HEK293 (cell line): Measurements from ENCODE around the gene DOP1A.

Experiments used
- AEBP2 ChIP-seq: fragments of 450-650 bp; formaldehyde crosslinking; IDR thresholded peaks from 2 replicates; pipeline ENCODE4 v1.5.1; 2016; ENCODE audit warnings: missing biosample characterization, missing genetic modification characterization, borderline replicate concordance
- ELK4 ChIP-seq: IDR thresholded peaks from 2 replicates; pipeline ENCODE4 v1.6.1; 2011; ENCODE audit warnings: mild to moderate bottlenecking, low read depth, low read length, borderline replicate concordance
- HOXA7 ChIP-seq: sonication (generic); formaldehyde crosslinking; IDR thresholded peaks from 2 replicates; pipeline ENCODE4 v1.8.1; 2022; ENCODE audit warnings: missing genetic modification reagents, borderline replicate concordance
- INSM2 ChIP-seq: fragments of 450-650 bp; formaldehyde crosslinking; IDR thresholded peaks from 2 replicates; pipeline ENCODE4 v1.5.1; 2016; ENCODE audit warnings: missing biosample characterization, missing genetic modification characterization
- OSR2 ChIP-seq: fragments of 450-650 bp; formaldehyde crosslinking; IDR thresholded peaks from 2 replicates; pipeline ENCODE4 v1.5.1; 2016; ENCODE audit warnings: missing biosample characterization, missing genetic modification characterization
- SP7 ChIP-seq: fragments of 450-650 bp; formaldehyde crosslinking; IDR thresholded peaks from 2 replicates; pipeline ENCODE4 v1.5.1; 2016; ENCODE audit warnings: missing biosample characterization, missing genetic modification characterization
- ZBTB21 ChIP-seq: fragments of 450-650 bp; formaldehyde crosslinking; IDR thresholded peaks from 2 replicates; pipeline ENCODE4 v1.5.1; 2017; ENCODE audit warnings: missing biosample characterization, missing genetic modification characterization
- ZBTB7A ChIP-seq: fragments of 450-650 bp; formaldehyde crosslinking; IDR thresholded peaks from 2 replicates; pipeline ENCODE4 v1.5.1; 2016; ENCODE audit warnings: low read depth, missing biosample characterization, missing genetic modification characterization
- ZFP69B ChIP-seq: fragments of 450-650 bp; formaldehyde crosslinking; IDR thresholded peaks from 2 replicates; pipeline ENCODE4 v1.5.1; 2016; ENCODE audit warnings: missing biosample characterization, missing genetic modification characterization
- ZNF133 ChIP-seq: fragments of 450-650 bp; formaldehyde crosslinking; IDR thresholded peaks from 2 replicates; pipeline ENCODE4 v1.5.1; 2016; ENCODE audit warnings: missing biosample characterization, missing genetic modification characterization
- ZNF221 ChIP-seq: fragments of 450-650 bp; formaldehyde crosslinking; IDR thresholded peaks from 2 replicates; pipeline ENCODE4 v1.5.1; 2017; ENCODE audit warnings: missing biosample characterization, missing genetic modification characterization, borderline replicate concordance
- ZNF23 ChIP-seq: fragments of 450-650 bp; formaldehyde crosslinking; IDR thresholded peaks from 2 replicates; pipeline ENCODE4 v1.5.1; 2016; ENCODE audit warnings: missing biosample characterization, missing genetic modification characterization, borderline replicate concordance
- ZNF26 ChIP-seq: fragments of 450-650 bp; formaldehyde crosslinking; IDR thresholded peaks from 2 replicates; pipeline ENCODE4 v1.5.1; 2016; ENCODE audit warnings: missing biosample characterization, missing genetic modification characterization
- ZNF280D ChIP-seq: fragments of 450-650 bp; formaldehyde crosslinking; IDR thresholded peaks from 2 replicates; pipeline ENCODE4 v1.5.1; 2016; ENCODE audit warnings: missing biosample characterization, missing genetic modification characterization
- ZNF324 ChIP-seq: fragments of 450-650 bp; formaldehyde crosslinking; IDR thresholded peaks from 2 replicates; pipeline ENCODE4 v1.5.1; 2016; ENCODE audit warnings: missing biosample characterization, missing genetic modification characterization
- ZNF335 ChIP-seq: fragments of 450-650 bp; formaldehyde crosslinking; conservative IDR thresholded peaks from 2 replicates; pipeline ENCODE4 v1.5.1; 2016; ENCODE audit warnings: missing biosample characterization, missing genetic modification characterization
- ZNF398 ChIP-seq: fragments of 450-650 bp; formaldehyde crosslinking; IDR thresholded peaks from 2 replicates; pipeline ENCODE4 v1.5.1; 2017; ENCODE audit warnings: missing biosample characterization, missing genetic modification characterization
- ZNF560 ChIP-seq: fragments of 450-650 bp; formaldehyde crosslinking; IDR thresholded peaks from 2 replicates; pipeline ENCODE4 v1.5.1; 2017; ENCODE audit warnings: missing biosample characterization, missing genetic modification characterization, borderline replicate concordance
- ZNF580 ChIP-seq: fragments of 450-650 bp; formaldehyde crosslinking; IDR thresholded peaks from 2 replicates; pipeline ENCODE4 v1.5.1; 2016; ENCODE audit warnings: missing biosample characterization, missing genetic modification characterization
- ZNF623 ChIP-seq: fragments of 450-650 bp; formaldehyde crosslinking; IDR thresholded peaks from 2 replicates; pipeline ENCODE4 v1.5.1; 2016; ENCODE audit warnings: missing biosample characterization, missing genetic modification characterization
- ZNF629 ChIP-seq: fragments of 450-650 bp; formaldehyde crosslinking; IDR thresholded peaks from 2 replicates; pipeline ENCODE4 v1.5.1; 2017; ENCODE audit warnings: missing biosample characterization, missing genetic modification characterization
- ZNF704 ChIP-seq: fragments of 450-650 bp; formaldehyde crosslinking; IDR thresholded peaks from 2 replicates; pipeline ENCODE4 v1.5.1; 2016; ENCODE audit warnings: missing biosample characterization, missing genetic modification characterization
- ZNF777 ChIP-seq: fragments of 450-650 bp; formaldehyde crosslinking; IDR thresholded peaks from 2 replicates; pipeline ENCODE4 v1.5.1; 2017; ENCODE audit warnings: missing biosample characterization, missing genetic modification characterization, borderline replicate concordance
- ZNF785 ChIP-seq: fragments of 450-650 bp; formaldehyde crosslinking; IDR thresholded peaks from 2 replicates; pipeline ENCODE4 v1.5.1; 2016; ENCODE audit warnings: missing biosample characterization, missing genetic modification characterization
- ZNF837 ChIP-seq: fragments of 450-650 bp; formaldehyde crosslinking; IDR thresholded peaks from 2 replicates; pipeline ENCODE4 v1.5.1; 2016; ENCODE audit warnings: missing biosample characterization, missing genetic modification characterization
- ZSCAN16 ChIP-seq: fragments of 450-650 bp; formaldehyde crosslinking; IDR thresholded peaks from 2 replicates; pipeline ENCODE4 v1.5.1; 2016; ENCODE audit warnings: missing biosample characterization, missing genetic modification characterization
- ZSCAN30 ChIP-seq: fragments of 450-650 bp; IDR thresholded peaks from 2 replicates; pipeline ENCODE4 v1.5.1; 2018; ENCODE audit warnings: missing biosample characterization, mild to moderate bottlenecking, missing genetic modification characterization, moderate library complexity

DOP1A gene

GRCh38 chr6:83065511-83066192 lies 1.8 kb upstream of the DOP1A start, which contains the start of gene UBE3D (continued):
- TF ChIP-seq ELK4, result no peak
- TF ChIP-seq ZNF398 (tag by site-specific recombination), result no peak
- TF ChIP-seq ZNF560 (tag by site-specific recombination), result no peak
- TF ChIP-seq ZNF777 (tag by site-specific recombination), result no peak
- TF ChIP-seq ZNF580 (tag by site-specific recombination), result no peak
- TF ChIP-seq SP7, result peak; percentile 75; the same call in 1 of the 2 replicates
- TF ChIP-seq ZNF26, result no peak
- TF ChIP-seq ZSCAN30 (tag by site-specific recombination), result no peak; the same call in none of the 2 replicates
- no peak for TF ChIP-seq ZNF23
- no peak for TF ChIP-seq ZBTB7A
- TF ChIP-seq ZNF837 (tag by site-specific recombination), result no peak
- TF ChIP-seq HOXA7 (CRISPR knock-in tag), result no peak
- 0 out of 2 replicates have a peak, but pooled peaks have one; percentile 39 for TF ChIP-seq ZFP69B (tag by site-specific recombination)
- no peak for TF ChIP-seq AEBP2 (tag by site-specific recombination)
- TF ChIP-seq ZNF704 (tag by site-specific recombination), result no peak
- TF ChIP-seq INSM2, result 0 out of 2 replicates have a peak, but pooled peaks have one; percentile 35
- peak; percentile 90; the same call in 1 of the 2 replicates for TF ChIP-seq ZNF324 (tag by site-specific recombination)
- TF ChIP-seq OSR2 (tag by site-specific recombination), result no peak
- TF ChIP-seq ZSCAN16 (tag by site-specific recombination), result no peak
- no peak for TF ChIP-seq ZNF623 (tag by site-specific recombination)
- TF ChIP-seq ZNF133 (tag by site-specific recombination), result no peak
- peak; percentile 83 for TF ChIP-seq ZNF335
- TF ChIP-seq ZNF280D, result no peak
- TF ChIP-seq ZBTB21 (tag by site-specific recombination), result no peak
- TF ChIP-seq ZNF629 (tag by site-specific recombination), result peak; percentile 61
- 0 out of 2 replicates have a peak, but pooled peaks have one; percentile 8 for TF ChIP-seq ZNF221 (tag by site-specific recombination)
- no peak for TF ChIP-seq ZNF785 (tag by site-specific recombination)
